PFSK-1 (cell line): ENCODE measurements around the gene ANKS1B.

ENCODE experiments used
- FOXP2 ChIP-seq: optimal IDR thresholded peaks from 2 replicates; pipeline ENCODE3; 2011; ENCODE audit warnings: borderline replicate concordance, control low read depth, inconsistent platforms; ENCODE audit not compliant: insufficient read depth; ENCODE audit errors: extremely low read length, extremely low read depth
- POLR2AphosphoS5 ChIP-seq: IDR thresholded peaks from 2 replicates; pipeline ENCODE4 v1.6.1; 2012; ENCODE audit warnings: low read depth, mild to moderate bottlenecking, control low read depth, low read length, moderate library complexity
- SIN3A ChIP-seq: IDR thresholded peaks from 2 replicates; pipeline ENCODE4 v1.6.1; 2012; ENCODE audit warnings: mild to moderate bottlenecking, low read length, moderate library complexity, borderline replicate concordance; ENCODE audit not compliant: insufficient read depth
- TAF1 ChIP-seq: IDR thresholded peaks from 2 replicates; pipeline ENCODE4 v1.6.1; 2012; ENCODE audit warnings: low read length, control low read depth, borderline replicate concordance; ENCODE audit not compliant: insufficient read depth
- TF ChIP-seq, protein P1 (sequence below), 2 experiments: IDR thresholded peaks; 2 replicates each; pipeline versions ENCODE4 v1.6.1 to v1.8.0; 2011 to 2012; ENCODE audit warnings: low read depth in 2 of 2, low read length in 2 of 2, control low read depth in 1 of 2, inconsistent platforms in 1 of 2, mild to moderate bottlenecking in 1 of 2, moderate library complexity in 1 of 2; ENCODE audit not compliant: insufficient read depth in 1 of 2

ANKS1B gene

DNA sequence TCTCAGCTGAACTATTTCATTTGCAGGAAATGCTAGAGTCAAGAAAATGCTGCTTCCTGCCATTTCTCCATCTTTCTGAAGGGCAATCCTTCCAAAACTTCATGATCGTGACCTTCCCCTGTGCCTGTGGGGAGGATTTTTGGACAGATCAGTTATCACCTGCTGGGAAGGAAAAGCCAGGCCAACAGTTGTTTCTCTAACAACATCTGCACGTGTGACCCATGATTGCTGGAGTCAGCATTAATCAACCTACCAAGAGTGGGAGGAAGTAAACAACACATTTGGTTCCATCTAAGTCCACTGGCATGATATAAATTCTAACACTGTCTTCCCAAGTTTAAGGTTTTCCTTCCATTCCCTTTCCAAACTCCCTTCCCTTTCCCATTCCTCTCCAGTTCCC is 1167.0 kb downstream of the ANKS1B start:
- TF ChIP-seq, protein P1, sequence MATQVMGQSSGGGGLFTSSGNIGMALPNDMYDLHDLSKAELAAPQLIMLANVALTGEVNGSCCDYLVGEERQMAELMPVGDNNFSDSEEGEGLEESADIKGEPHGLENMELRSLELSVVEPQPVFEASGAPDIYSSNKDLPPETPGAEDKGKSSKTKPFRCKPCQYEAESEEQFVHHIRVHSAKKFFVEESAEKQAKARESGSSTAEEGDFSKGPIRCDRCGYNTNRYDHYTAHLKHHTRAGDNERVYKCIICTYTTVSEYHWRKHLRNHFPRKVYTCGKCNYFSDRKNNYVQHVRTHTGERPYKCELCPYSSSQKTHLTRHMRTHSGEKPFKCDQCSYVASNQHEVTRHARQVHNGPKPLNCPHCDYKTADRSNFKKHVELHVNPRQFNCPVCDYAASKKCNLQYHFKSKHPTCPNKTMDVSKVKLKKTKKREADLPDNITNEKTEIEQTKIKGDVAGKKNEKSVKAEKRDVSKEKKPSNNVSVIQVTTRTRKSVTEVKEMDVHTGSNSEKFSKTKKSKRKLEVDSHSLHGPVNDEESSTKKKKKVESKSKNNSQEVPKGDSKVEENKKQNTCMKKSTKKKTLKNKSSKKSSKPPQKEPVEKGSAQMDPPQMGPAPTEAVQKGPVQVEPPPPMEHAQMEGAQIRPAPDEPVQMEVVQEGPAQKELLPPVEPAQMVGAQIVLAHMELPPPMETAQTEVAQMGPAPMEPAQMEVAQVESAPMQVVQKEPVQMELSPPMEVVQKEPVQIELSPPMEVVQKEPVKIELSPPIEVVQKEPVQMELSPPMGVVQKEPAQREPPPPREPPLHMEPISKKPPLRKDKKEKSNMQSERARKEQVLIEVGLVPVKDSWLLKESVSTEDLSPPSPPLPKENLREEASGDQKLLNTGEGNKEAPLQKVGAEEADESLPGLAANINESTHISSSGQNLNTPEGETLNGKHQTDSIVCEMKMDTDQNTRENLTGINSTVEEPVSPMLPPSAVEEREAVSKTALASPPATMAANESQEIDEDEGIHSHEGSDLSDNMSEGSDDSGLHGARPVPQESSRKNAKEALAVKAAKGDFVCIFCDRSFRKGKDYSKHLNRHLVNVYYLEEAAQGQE (IDR thresholded peaks at IDR 0.05; ENCODE audit: insufficient read depth in 1 of 2, low read depth in 2 of 2, low read length in 2 of 2): no peak
- TF ChIP-seq POLR2AphosphoS5 (no peak), FOXP2 (no peak), SIN3A (no peak), TAF1 (no peak)

DNA sequence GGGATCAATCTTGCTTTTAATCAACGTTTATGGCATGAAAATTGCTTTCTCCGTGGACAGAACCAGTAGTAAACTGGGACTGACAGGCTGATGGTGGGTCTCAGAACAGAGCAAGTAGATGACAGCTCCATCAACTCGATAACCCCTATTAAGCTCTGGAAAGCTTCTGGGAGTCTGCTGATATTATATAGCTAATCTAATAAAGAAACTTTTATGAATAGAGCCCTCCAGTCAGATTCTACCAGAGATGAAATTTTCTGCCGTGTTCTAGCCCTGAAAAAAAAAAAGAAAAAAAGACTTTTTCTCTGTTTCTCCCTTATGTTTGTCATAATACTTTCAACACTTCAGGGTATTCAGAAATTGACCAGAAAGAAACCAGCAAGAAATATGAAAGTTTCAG is 1168.0 kb downstream of the ANKS1B start:
- TF ChIP-seq FOXP2: no peak
- TF ChIP-seq, protein P1 (IDR thresholded peaks at IDR 0.05; ENCODE audit: insufficient read depth in 1 of 2, low read depth in 2 of 2, low read length in 2 of 2): no peak
- TF ChIP-seq POLR2AphosphoS5: no peak
- TF ChIP-seq TAF1: no peak

DNA sequence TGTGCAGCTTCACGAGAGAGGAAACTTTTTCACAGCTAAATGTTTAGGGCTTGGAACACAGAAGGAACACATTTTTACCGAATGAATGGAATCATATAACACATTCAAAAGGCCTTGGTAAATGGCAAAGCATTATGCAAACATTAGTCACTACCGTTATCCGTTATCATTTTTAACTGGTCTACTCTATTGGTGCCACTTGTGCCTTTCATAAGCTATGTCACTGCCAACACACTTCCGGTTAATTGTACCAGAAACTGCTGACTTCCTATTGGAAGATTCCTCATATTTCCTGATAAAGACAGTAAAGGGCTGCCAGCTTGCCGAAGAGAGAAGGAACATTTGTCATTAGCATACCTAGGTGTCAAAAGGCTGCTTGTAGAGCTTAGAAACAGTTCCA is 1170.5 kb downstream of the ANKS1B start:
- TF ChIP-seq FOXP2 (no peak), POLR2AphosphoS5 (no peak), TAF1 (no peak), SIN3A (no peak)
- TF ChIP-seq, protein P1 (IDR thresholded peaks at IDR 0.05; ENCODE audit: insufficient read depth in 1 of 2, low read depth in 2 of 2, low read length in 2 of 2): no peak

DNA sequence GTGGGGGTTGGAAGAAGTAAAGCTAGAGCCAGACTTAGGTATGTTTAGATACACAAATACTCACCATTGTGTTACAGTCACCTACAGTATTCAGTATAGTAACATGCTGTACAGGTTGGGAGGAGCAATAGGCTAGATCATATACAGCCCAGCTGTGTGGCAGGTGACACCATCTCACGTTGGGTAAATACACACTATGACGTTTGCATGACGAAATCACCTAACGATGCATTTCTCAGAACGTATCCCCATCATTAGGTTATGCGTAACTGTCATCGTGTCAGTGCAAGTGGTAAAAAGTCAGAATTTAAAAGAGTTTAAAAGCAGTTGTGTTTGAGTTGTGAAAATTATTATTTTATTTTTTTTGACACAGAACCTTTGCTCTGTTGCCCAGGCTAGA is 1172.5 kb downstream of the ANKS1B start:
- TF ChIP-seq POLR2AphosphoS5 (no peak), FOXP2 (no peak), TAF1 (no peak), SIN3A (no peak)
- TF ChIP-seq, protein P1 (IDR thresholded peaks at IDR 0.05; ENCODE audit: insufficient read depth in 1 of 2, low read depth in 2 of 2, low read length in 2 of 2): no peak

DNA sequence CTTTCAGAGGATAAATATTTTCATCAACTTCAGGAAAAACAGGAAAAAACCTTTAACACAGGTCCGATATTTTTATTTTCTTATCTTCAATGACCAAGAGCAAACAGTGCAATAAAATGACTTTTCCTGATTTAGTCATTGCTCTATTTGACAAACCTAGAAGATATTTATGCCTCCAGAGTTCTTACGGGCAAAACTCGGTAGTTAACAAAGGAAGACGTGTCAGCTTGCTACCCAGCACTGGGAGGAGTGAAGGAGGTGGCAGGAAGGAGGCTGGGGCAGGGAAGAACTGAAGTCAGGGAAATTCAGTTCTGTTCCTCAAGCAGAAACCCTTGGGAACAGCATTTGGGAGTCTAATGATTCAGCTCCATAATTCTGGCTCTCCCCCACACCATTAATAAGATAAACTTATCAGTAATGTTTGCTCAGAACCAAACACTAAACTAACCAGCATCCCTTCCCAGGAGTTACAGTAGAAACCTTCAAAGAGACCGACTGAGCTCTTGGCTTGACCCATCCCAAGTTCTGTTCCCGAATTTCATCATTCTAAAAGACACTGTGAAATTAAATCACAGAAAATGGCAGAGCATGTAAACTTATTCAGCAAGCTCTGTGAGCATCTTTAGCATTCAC is 1176.4 kb downstream of the ANKS1B start:
- TF ChIP-seq SIN3A (no peak), TAF1 (no peak), FOXP2 (no peak), POLR2AphosphoS5 (no peak)
- TF ChIP-seq, protein P1 (IDR thresholded peaks at IDR 0.05; ENCODE audit: insufficient read depth in 1 of 2, low read depth in 2 of 2, low read length in 2 of 2): no peak
